ENCODE measurements around the gene ARHGEF37.
"Not testable (repeated sequence)": the region's sequence is repeated elsewhere in the genome, so short reads cannot be mapped to it uniquely, and the experiment has no call there.

Gene ARHGEF37

DNA sequence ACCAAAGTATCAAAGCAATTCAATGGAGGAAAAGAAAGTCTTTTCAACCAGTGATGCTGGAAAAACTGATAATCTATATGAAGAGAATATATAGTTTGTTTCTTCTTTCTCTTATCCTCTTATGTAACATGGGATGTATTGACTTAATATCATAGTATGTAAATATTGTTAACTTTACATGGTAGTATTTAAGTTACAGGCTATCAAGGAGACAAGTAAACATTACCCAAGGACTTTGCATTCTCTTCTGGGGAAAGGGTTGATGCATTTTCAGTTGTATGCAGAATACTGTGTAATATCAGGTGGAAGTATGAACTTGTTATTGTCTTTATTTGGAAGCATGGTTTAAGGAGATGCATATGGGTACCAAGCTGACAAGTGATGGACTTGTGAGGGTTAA is 9.1 kb upstream of the ARHGEF37 start:
- DNase-seq = no peak

DNA sequence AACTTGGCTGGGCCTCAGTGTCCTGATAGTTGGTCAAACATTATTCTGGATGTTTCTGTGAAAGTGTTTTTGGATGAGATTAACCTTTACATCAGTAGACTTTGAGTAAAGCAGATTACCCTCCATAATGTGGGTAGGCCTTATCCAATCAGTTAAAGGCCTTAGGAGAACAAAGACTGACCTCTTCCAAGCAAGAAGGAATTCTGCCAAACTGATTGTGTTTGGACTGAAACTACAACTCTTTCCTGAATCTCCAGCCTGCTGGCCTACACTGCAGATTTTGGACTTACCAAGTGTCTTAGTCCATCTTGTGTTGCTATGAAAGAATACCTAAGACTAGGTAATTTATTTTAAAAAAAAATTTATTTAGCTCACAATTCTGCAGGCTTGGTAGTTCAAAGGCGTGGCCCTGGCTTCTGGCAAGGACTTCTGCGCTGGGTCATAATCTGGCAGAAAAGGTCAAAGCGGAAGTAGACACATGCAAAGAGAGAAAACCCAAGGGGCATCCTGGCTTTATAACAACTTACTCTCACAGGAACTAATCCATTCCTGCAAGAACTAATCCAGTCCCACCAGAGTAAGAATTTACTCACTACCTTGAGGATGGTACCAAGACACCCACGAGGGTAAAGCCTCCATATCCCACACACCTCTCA is 8.6 kb upstream of the ARHGEF37 start:
- DNase-seq = no peak

DNA sequence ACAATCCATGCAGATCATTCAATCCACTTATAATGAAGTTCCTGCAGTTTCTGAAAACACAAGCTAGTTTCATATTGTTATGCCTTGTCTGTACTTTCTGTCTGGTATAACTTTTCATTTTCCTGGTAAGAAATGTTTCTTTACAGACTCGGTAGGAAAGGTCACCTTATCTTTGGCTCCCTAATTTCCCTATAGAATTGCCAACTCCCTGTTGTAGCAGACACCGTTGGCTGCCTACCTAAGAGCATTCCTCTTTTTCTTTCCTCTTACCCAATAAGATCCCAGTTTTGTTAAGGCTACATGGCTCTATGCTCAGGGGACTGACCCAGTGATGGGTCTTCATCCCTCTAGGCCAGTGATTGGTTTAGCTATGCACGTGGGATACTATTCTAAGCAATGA is 6.2 kb upstream of the ARHGEF37 start:
- no peak for DNase-seq

DNA sequence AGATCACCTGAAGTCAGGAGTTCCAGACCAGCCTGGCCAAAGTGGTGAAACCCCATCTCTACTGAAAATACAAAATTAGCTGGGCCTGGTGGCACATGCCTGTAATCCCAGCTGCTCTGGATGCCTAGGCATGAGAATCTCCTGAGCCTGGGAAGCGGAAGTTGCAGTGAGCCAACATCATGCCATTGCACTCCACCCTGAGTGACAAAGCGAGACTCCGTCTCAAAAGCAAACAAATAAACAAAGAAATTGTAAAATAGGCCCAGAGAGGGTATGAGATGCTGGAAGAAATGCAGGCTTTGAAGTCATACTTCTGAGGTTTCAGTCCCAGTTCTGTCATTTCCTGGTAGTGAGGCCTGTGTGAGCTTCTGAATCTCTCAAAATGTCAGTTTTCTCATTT is 5.3 kb upstream of the ARHGEF37 start:
- no peak for DNase-seq

DNA sequence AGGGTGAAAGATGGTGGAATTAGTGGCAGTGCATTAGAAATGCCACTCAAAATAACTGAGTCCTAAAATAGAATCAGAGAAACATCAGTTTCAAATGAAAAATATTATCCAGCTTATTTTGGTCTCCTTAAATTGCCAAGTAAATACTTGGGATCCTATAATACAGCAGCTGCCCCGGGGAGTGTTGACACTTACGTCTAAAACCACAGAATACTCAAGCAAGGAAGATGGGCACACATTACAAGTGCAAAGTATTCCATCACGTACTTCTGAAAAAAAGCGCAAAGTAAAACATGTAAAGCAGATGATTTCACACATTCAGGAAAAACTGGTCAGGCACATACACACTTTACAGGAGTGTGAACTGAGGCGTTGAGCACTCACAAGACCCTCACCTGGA is 2.4 kb upstream of the ARHGEF37 start:
- DNase-seq = no peak

DNA sequence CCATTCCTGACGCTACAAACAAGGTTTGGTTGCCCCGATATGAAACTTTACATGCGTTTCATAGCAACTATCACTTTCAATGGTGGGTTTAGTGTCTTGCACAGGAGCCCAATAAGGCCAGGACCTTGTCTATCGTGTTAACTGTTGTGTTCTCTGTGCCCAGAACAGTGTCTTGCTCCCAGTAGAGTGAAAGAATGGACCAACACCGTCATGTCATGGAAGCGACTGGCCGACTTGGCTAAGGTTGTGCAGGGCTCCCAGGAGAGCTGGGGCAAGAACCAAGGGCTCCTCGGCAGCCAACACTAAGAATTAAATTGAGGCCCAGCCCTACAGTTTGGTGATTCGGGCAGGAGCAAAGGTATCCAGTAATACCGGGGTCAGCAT is 498 bp upstream of the ARHGEF37 start:
- no peak for DNase-seq

DNA sequence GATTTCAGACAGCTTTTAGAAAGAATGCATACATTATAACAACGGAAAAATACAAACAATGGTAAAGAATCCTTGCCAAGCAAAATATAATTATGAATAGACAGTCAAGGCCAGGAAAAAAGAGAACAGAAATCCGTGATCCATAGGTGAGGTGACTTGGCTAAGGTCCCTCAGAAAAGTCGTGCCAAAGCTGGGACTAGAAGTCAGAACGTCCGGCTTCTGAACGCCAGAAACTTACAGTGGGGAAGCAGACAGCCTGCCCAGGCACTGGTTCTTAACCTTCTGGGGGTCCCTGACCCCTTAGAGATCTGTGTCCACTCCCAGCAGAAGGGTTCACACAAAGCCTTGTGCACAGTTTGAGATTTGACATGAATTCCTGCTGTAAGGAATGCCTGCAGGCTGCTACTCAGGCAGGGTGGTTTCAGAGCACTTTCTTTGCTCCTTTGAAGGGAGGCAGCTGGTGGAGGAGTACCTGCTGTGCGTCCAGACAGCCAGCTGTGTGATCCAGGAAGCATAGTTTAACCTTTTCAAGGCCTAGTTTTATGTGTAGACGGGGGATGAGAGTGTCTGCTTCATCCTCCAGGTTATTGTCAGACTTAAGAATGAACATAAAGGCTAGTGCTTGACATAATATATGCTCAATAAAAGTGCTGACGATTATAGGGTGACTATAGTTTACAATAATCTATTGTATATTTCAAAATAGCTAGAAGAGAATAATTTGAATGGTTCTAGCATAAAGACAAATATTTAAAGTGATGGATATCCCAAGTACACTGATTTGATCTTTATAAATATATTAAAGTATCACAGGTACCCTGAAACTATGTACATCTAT is 852 bp downstream of the ARHGEF37 start:
- DNase-seq = no peak

DNA sequence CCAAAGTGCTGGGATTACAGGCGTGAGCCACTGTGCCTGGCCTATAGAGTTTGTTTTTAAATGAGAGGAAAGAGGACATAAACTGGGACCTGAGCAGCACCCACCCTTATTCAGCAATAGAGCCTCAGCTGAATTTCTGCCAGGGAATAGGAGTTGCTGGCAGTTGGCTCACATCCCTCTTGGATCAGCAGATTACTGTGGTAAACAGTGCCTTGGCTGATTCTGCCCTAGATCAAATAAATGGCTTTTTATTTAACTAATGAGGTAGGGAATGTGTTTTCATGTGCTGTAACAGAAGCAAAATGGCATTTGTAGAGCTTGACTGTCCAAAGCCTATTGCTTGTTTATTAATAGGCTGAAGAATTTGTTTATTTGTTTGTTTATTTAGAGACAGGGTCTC is 2.1 kb downstream of the ARHGEF37 start:
- DNase-seq = no peak

DNA sequence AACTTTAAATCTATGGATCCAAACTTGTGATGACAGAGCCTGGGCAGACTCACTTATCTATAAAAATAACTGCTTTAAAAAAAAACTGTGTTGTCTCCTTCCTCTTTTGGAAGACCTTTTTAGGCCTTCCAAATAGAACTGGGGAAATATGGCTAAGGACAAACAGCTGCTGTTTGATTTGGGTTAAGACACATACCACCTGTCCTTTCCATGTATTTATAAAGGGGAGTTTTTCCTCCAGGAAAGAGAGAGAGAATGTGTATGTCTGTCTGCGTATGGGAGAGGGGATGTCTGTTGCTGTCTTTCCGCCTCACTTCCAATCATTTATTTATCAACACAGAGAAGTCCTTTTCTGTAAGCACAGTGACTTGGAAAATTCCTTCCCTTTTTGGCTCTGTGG is 2.8 kb downstream of the ARHGEF37 start:
- DNase-seq = no peak

DNA sequence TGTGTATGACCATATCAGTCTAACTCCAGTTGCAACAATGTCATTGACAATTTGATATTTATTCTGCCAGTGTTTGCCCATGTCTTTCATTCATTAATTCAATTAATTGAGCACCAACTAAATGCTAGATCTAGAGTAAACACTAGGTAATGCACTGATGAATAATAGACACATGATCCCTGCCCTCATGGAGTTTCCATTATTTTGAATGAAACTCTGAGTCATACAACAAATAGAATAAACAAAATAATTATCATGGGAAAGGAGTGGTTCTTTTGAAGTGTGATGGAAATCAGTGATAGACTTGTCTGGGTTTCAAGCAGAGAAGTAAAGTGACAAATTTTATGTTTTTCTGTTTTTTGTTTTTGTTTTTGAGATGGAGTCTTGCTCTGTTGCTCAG is 4.6 kb downstream of the ARHGEF37 start:
- DNase-seq = no peak

DNA sequence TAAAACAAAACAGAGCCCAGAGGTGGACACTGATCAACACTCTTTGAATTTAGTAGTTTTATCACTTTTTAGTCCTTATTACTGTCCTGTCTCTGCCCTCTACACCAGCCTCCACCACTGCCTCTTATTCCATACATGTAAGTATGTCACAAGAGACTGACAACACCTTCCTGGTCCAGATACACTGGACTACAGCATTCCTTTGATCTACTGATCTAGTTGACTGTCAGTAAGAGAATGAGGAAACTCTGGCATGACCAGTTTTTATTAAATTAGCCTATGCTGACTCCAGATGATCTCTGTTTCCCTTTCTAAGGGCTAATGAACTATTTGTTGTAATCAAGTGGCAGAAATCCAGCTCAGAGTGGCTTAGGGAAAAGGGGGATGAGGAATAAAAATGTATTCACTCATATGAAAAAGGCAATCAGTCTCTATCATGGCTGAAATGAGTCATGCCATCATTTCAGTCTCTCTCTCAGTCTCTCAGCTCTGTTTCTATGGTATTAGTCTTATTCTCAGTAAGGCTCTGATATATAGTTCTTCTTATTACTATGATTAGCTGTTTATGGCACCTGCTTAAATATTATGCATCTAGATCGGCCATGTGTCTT is 5.5 kb downstream of the ARHGEF37 start:
- DNase-seq = no peak

DNA sequence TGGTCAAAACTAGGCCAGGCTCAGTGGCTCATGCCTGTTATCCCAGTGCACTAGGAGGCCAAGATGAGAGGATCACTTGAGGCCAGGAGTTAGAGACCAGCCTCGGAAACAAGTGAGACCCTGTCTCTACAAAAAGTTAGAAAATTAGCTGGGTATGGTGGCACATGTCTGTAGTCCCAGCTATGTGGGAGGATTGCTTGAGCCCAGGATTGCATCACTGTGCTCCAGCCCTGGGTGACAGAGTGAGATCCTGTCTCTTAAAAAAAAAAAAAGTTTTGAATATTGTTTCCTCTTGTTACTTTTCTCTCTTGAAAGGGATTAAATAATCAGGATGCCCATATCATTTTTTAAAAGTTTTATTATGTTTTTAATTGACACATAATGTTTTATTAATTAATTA is 7.6 kb downstream of the ARHGEF37 start:
- DNase-seq = no peak

DNA sequence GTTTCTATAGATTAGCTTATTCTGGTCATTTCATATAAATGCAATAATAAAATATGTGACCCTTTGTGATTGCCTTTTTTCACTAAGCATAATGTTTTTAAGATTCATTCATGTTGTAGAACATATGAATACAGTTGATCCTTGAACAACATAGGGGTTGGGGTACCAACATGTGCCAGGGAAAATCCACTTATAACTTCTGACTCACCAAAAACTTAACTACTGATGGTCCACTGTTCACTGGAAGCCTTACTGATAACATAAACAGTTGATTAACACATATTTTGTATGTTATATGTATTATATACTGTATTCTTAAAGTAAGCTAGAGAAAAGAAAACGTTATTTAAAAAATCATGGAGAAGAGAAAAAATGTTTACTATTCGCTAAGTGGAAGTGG is 12.1 kb downstream of the ARHGEF37 start:
- DNase-seq = no peak

DNA sequence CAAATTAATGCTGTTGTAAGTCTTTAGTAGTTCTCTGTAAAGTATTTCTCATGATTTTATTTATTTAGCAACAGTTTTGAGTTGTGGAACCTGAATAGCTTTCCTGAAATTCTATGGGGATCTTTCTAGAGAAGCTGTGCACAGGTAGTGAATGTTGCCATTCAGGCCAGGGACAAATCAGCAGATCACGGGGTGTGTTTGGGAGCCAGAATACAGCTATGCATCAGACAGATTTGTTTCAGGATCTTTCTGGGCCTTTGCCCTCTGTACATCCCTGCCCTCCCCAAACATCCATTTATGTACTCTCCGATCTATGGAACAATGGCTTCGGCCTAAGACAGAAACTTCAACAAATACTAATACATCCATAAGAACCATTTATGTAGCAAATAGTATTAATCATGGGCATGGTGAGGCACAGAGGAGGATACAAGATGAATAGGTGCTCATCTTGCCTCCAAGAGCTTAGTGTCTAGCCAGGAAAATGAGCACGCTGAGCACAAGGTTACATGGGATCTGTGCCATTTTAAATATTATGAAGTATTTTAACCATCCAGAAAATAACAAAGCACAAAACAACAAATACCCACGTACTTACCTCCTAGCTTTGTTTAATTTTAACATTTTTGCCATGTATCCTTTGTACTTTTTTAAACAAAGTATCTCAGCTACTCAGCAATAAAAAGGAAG is 13.1 kb downstream of the ARHGEF37 start:
- no peak for DNase-seq

DNA sequence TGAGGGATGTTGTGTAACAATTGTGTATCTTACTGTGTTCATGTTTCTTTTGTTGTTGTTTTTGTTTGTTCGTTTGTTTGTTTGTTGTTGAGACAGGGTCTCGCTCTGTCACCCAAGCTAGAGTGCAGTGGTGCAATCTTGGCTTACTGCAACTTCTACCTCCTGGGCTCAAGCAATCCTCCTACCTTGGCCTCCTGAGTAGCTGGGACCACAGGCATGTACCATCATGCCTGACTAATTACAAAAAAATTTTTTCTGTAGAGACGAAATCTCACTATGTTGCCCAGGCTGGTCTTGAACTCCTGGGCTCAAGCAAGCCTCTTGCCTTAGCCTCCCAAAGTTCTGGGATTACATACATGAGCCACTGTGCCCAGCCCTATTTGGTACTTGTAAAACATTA is 13.8 kb downstream of the ARHGEF37 start:
- not testable (repeated sequence) for DNase-seq

DNA sequence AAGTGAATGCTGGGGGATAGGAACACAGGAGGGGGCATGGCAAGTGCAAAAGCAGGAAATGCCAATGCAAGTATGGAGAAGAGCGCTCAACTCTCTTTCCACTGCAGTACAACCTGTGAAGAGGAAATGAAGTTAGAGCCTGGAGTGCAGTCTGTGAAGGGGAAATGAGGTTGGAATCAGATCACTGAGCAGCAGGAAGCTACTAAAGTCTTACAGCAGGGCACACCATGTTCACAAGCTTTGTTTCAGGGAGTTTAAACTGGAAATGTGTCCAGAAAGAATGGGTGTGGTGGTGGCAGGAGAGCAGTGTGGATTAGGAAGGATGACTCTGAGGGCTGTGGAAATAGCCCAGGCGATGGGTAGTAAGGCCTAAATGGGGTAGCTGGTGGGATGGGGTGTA is 15.4 kb downstream of the ARHGEF37 start:
- no peak for DNase-seq

DNA sequence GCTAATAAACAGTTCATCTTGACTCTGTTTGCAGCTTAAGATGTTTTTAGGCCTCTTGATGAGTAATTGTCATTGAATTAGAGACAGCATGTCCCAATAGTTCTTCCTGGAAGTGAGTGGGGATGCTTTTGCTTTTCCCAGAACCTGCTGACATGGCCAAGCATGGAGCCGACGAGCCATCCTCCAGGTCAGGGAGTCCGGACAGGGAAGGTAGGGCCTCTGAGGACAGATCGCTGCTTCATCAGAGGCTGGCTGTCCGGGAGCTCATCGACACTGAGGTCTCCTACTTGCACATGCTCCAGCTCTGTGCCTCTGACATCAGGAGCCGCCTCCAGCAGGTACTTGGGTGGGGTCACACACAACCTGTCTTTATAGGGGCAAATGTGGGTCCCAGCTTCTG is 16.3 kb downstream of the ARHGEF37 start:
- no peak for DNase-seq

DNA sequence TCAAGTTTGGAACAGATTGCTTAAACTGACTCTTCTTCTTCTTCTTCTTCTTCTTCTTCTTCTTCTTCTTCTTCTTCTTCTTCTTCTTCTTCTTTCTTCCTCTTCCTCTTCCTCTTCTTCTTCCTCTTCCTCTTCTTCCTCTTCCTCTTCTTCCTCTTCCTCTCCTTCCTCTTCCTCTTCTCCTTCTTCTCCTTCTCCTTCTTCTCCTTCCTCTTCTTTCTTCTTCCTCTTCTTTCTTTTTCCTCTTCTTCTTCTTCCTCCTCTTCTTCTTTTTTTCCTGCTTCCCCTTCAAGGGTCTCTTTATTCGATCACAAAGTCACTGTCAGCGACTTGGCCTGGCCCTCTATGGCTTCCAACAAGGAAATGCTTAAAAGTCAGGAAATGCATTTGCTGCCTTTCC is 16.9 kb downstream of the ARHGEF37 start:
- not testable (repeated sequence) for DNase-seq

DNA sequence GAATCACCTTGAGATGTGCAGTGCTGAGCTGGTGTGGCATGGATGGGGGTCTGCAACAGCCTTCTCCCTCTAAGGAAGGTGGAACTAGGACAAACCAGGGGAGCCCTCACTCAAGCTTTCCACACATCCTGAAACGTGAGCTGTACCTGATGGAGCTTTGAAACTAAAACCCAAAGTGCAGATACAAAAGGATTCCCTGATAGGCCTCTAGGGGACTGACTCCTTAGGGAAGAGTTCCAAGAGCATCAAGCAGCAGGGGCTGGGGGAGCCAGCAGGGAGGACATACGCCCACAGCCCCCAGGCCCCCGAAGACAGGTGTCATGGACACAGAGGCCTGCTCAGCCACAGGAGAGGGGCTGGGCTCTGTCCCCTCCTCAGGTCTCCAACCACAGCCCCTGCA is 17.7 kb downstream of the ARHGEF37 start:
- no peak for DNase-seq

DNA sequence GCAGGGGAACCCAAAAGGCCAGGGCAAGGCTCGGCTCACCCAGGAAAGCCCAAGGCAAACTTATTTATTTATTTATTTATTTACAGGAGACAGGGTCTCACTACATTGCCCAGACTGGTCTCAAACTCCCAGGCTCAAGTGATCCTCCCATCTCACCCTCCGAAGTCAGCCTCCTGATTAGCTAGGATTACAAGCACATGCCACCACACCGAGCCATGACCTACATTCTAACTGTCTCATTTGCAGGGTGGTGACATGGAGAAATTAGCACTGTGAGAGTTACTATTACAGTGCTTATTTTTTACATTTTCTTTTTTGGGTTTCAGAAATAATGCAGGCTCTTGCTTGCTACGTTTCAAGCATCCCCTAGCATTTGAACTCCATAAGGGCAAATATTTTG is 18.1 kb downstream of the ARHGEF37 start:
- DNase-seq = no peak

DNA sequence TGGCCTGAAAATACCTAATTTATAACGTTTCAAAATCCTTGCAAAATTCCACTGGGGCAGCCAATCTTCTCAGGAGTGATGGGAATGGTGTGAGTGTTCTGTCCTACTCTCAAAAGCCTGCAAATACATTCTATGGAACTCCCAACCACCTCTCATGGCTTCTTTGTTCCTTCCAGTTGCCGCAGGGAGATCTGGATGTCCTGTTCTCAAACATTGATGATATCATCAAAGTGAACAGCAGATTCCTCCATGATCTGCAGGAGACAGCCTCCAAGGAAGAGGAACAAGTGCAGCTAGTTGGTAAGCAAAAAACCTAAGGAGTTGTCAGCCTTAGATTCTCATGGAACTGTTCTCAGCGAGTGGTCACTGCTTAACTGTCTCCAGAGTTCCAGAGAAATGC is 19.6 kb downstream of the ARHGEF37 start:
- no peak for DNase-seq

DNA sequence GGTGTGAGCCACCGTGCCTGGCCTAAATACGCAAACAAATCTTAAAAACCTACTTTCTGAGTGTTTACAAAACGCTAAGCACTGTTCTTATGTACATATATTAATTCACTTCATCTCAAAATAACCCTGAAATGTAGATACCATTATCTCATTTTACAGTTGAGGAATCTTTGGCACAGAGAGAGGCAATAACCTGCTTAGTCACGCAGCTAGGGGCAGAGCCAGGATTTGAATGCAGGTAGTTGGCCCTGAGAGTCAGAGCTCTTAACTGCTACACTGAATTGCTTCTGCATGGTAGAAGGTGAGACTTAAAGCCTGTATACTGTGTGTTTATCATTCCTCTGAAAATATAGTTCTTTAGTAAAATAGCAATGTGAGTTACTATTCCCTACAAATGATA is 21.9 kb downstream of the ARHGEF37 start:
- no peak for DNase-seq

DNA sequence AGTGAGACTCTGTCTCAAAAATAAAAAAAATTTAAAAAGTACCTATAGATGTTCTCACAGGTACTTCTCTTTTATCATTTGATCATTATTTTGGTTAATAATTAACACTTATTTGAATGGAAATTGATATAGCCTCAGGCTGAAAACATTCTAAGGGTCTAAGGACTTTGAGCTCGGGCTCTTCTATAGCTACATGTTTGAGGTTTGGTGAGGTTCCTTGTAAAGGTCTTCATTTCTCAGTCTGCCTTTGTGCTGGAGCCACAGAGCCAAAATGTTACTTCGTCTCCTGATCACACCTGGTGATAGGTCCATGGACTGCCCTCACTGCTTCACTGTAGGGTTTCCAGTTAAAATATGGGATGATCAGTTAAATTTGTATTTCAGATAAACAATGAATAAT is 22.6 kb downstream of the ARHGEF37 start:
- DNase-seq = no peak

DNA sequence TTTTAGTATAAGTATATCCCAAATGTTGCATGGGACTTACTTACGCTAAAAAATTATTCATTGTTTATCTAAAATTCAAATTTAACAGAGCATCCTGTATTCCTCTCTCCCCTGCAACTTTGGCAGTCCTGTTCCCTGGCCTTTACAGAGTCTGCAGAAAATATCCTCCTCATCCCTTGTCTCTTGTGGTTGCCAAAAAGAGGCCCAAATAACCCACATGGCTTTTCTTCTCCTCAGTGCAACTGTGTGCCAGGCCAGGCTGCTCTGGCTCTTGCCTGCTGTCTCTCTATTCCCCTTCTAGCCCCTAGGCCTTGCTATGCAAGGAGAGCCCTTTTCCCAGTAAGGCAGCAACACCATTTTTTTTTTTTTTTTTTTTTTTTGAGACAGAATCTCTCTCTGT is 23.0 kb downstream of the ARHGEF37 start:
- DNase-seq = no peak
